Left ventricle myocardium inferior (tissue), 1 donor: Measurements from ENCODE around the gene S100A12. TPM values are rescaled to one million over a fixed set of nuclear protein-coding genes. Genes with fewer than 3 reads are reported as not detected.
"Not testable (repeated sequence)": the region's sequence is repeated elsewhere in the genome, so short reads cannot be mapped to it uniquely, and the experiment has no call there.

Source experiments
- DNase-seq: peaks from one replicate; pipeline ENCODE4 v3.0.0-alpha.2; 2020
- H3K27ac ChIP-seq: fragments of 200-600 bp; replicated peaks from 2 replicates; pipeline ENCODE4 v1.8.0; 2021
- H3K27me3 ChIP-seq: fragments of 200-600 bp; 2 replicates; pipeline ENCODE4 v1.8.0; 2021; ENCODE audit warnings: low read depth
- H3K36me3 ChIP-seq: fragments of 200-600 bp; 2 replicates; pipeline ENCODE4 v1.8.0; 2021
- H3K4me1 ChIP-seq: fragments of 200-600 bp; 2 replicates; pipeline ENCODE4 v1.8.0; 2021
- H3K4me3 ChIP-seq: fragments of 200-600 bp; 2 replicates; pipeline ENCODE4 v1.8.0; 2021; ENCODE audit warnings: mild to moderate bottlenecking, moderate library complexity
- H3K9me3 ChIP-seq: fragments of 200-600 bp; replicated peaks from 2 replicates; pipeline ENCODE4 v1.8.0; 2021
- CTCF ChIP-seq: fragments of 200-600 bp; IDR thresholded peaks from 2 replicates; pipeline ENCODE4 v1.8.0; 2021; ENCODE audit warnings: antibody characterized with exemption, mild to moderate bottlenecking, borderline replicate concordance
- intact Hi-C: fragments of 100-400 bp; cut with micrococcal nuclease; formaldehyde crosslinking; loops from one replicate; pipeline ENCODE4 v1.11.0; 2022
- total RNA-seq: library from RNA; stranded (reverse); fragmentation: NEBNext Ultra II Directional; extraction: Animal tissue kit (Norgen Biotek cat#: 25700); gene quantifications from one replicate; pipeline ENCODE4 v1.2.1, GENCODE V29; 2021
- donor health status: DM: no; HTN: yes; CAD: no; lungs with severe emphysema.

S100A12 gene
- total RNA-seq, 1 donor from 2014 or later, result 2.3 TPM

- no peak within 1 kb of the TSS for H3K27ac ChIP-seq
- H3K4me3 ChIP-seq, result no peak within 1 kb of the TSS
- H3K9me3 ChIP-seq, result peaks cover 21% of the 10 kb centered on the region
- intact Hi-C loops, result no loop called here
- H3K4me1 ChIP-seq, result no peaks in the 10 kb centered on the region
- no peak for TF ChIP-seq CTCF
- H3K27me3 ChIP-seq, result peaks cover 35% of the 10 kb centered on the region
- H3K36me3 ChIP-seq, result no peaks in the 10 kb centered on the region
- no peak for DNase-seq
Observed at GRCh38 chr1:153415850-153416570, 40.6 kb upstream of the S100A12 start, which contains the start of gene S100A7A. Gene S100A7A, plus strand, starts transcription at chr1:153416520. Its CDS starts 1,563 bp downstream, at chr1:153418083.

- H3K27ac ChIP-seq, H3K4me1 ChIP-seq, intact Hi-C loops, DNase-seq, H3K4me3 ChIP-seq, H3K36me3 ChIP-seq: not testable (repeated sequence)
- H3K27me3 ChIP-seq, result peaks cover 16% of the 10 kb centered on the region
- peaks cover 21% of the 10 kb centered on the region for H3K9me3 ChIP-seq
Observed at GRCh38 chr1:153413961-153414360, 38.5 kb upstream of the S100A12 start.

- Histone ChIP-seq H3K27me3 (peaks cover 32% of the 10 kb centered on the region), H3K9me3 (peaks cover 14% of the 10 kb centered on the region)
- H3K4me1 ChIP-seq, H3K4me3 ChIP-seq, H3K36me3 ChIP-seq, DNase-seq, intact Hi-C loops, H3K27ac ChIP-seq: not testable (repeated sequence)
Observed at GRCh38 chr1:153407274-153407673, 31.9 kb upstream of the S100A12 start.

- H3K27me3 ChIP-seq, result peaks cover 32% of the 10 kb centered on the region
- intact Hi-C loops, H3K4me1 ChIP-seq, H3K36me3 ChIP-seq, H3K27ac ChIP-seq, DNase-seq, H3K9me3 ChIP-seq, H3K4me3 ChIP-seq: not testable (repeated sequence)
Observed at GRCh38 chr1:153405825-153406599, 30.6 kb upstream of the S100A12 start.

GRCh38 chr1:153404768-153405167, 29.3 kb upstream of the S100A12 start:
- intact Hi-C loops, result no loop called here

GRCh38 chr1:153404086-153404635, 28.7 kb upstream of the S100A12 start:
- H3K9me3 ChIP-seq, result peaks cover 5% of the 10 kb centered on the region
- DNase-seq, result no peak
- H3K4me3 ChIP-seq, result no peak overlapping the region
- no peak overlapping the region for H3K27ac ChIP-seq
- no peaks in the 10 kb centered on the region for H3K36me3 ChIP-seq
- no peak for TF ChIP-seq CTCF
- peaks cover 46% of the 10 kb centered on the region for H3K27me3 ChIP-seq
- intact Hi-C loops, result no loop called here
- H3K4me1 ChIP-seq, result no peaks in the 10 kb centered on the region

More at GRCh38 chr1:153404768-153405167, 29.3 kb upstream of the S100A12 start:
- Histone ChIP-seq H3K4me1 (no peaks in the 10 kb centered on the region), H3K9me3 (peaks cover 5% of the 10 kb centered on the region), H3K27me3 (peaks cover 40% of the 10 kb centered on the region), H3K4me3 (no peak overlapping the region), H3K27ac (no peak overlapping the region), H3K36me3 (no peaks in the 10 kb centered on the region)
- DNase-seq, result peak; percentile 40
- TF ChIP-seq CTCF, result peak; percentile 48
